ENCODE measurements around the gene GPR150.

The GPR150 gene

GRCh38 chr5:95664204-95664786 is 44.4 kb downstream of the GPR150 start:
- Histone ChIP-seq H3K4me3 (ENCODE audit: low read length) (no peak overlapping the region), H3K36me3 (ENCODE audit: control insufficient read depth, insufficient read depth, low read length) (no peaks in the 10 kb centered on the region), H3K4me1 (ENCODE audit: control insufficient read depth, insufficient read depth, low read length) (peaks cover 2% of the 10 kb centered on the region), H3K9me3 (ENCODE audit: control insufficient read depth, low read length) (no peaks in the 10 kb centered on the region), H3K27me3 (ENCODE audit: control insufficient read depth, insufficient read depth, low read length) (no peaks in the 10 kb centered on the region), H3K9ac (ENCODE audit: low read length) (no peak overlapping the region)

GRCh38 chr5:95667061-95667618 is 47.3 kb downstream of the GPR150 start:
- Histone ChIP-seq H3K9ac (ENCODE audit: low read length) (no peak overlapping the region), H3K4me1 (ENCODE audit: control insufficient read depth, insufficient read depth, low read length) (peaks cover 3% of the 10 kb centered on the region), H3K27me3 (ENCODE audit: control insufficient read depth, insufficient read depth, low read length) (no peaks in the 10 kb centered on the region), H3K36me3 (ENCODE audit: control insufficient read depth, insufficient read depth, low read length) (no peaks in the 10 kb centered on the region), H3K9me3 (ENCODE audit: control insufficient read depth, low read length) (no peaks in the 10 kb centered on the region), H3K4me3 (ENCODE audit: low read length) (no peak overlapping the region)

GRCh38 chr5:95667678-95668077 is 47.8 kb downstream of the GPR150 start:
- Histone ChIP-seq H3K9ac (ENCODE audit: low read length) (no peak overlapping the region), H3K36me3 (ENCODE audit: control insufficient read depth, insufficient read depth, low read length) (no peaks in the 10 kb centered on the region), H3K9me3 (ENCODE audit: control insufficient read depth, low read length) (no peaks in the 10 kb centered on the region), H3K27me3 (ENCODE audit: control insufficient read depth, insufficient read depth, low read length) (no peaks in the 10 kb centered on the region), H3K4me1 (ENCODE audit: control insufficient read depth, insufficient read depth, low read length) (peaks cover 3% of the 10 kb centered on the region), H3K4me3 (ENCODE audit: low read length) (no peak overlapping the region)

- Histone ChIP-seq H3K27me3 (ENCODE audit: control insufficient read depth, insufficient read depth, low read length) (no peaks in the 10 kb centered on the region), H3K9ac (ENCODE audit: low read length) (no peak overlapping the region), H3K4me1 (ENCODE audit: control insufficient read depth, insufficient read depth, low read length) (peaks cover 3% of the 10 kb centered on the region), H3K4me3 (ENCODE audit: low read length) (no peak overlapping the region), H3K36me3 (ENCODE audit: control insufficient read depth, insufficient read depth, low read length) (no peaks in the 10 kb centered on the region), H3K9me3 (ENCODE audit: control insufficient read depth, low read length) (no peaks in the 10 kb centered on the region)
These were observed 48.3 kb downstream of the GPR150 start for GRCh38 chr5:95668216-95668615.

GRCh38 chr5:95668728-95669127 is 48.8 kb downstream of the GPR150 start:
- Histone ChIP-seq H3K4me1 (ENCODE audit: control insufficient read depth, insufficient read depth, low read length) (peaks cover 3% of the 10 kb centered on the region), H3K9me3 (ENCODE audit: control insufficient read depth, low read length) (no peaks in the 10 kb centered on the region), H3K27me3 (ENCODE audit: control insufficient read depth, insufficient read depth, low read length) (no peaks in the 10 kb centered on the region), H3K9ac (ENCODE audit: low read length) (no peak overlapping the region), H3K4me3 (ENCODE audit: low read length) (no peak overlapping the region), H3K36me3 (ENCODE audit: control insufficient read depth, insufficient read depth, low read length) (no peaks in the 10 kb centered on the region)

GRCh38 chr5:95669540-95669939 is 49.7 kb downstream of the GPR150 start:
- Histone ChIP-seq H3K4me3 (ENCODE audit: low read length) (no peak overlapping the region), H3K9ac (ENCODE audit: low read length) (no peak overlapping the region)

GRCh38 chr5:95669985-95670384 is 50.1 kb downstream of the GPR150 start:
- Histone ChIP-seq H3K4me3 (ENCODE audit: low read length) (no peak overlapping the region), H3K36me3 (ENCODE audit: control insufficient read depth, insufficient read depth, low read length) (no peaks in the 10 kb centered on the region), H3K27me3 (ENCODE audit: control insufficient read depth, insufficient read depth, low read length) (no peaks in the 10 kb centered on the region), H3K9me3 (ENCODE audit: control insufficient read depth, low read length) (no peaks in the 10 kb centered on the region), H3K4me1 (ENCODE audit: control insufficient read depth, insufficient read depth, low read length) (peaks cover 3% of the 10 kb centered on the region), H3K9ac (ENCODE audit: low read length) (no peak overlapping the region)

More at GRCh38 chr5:95669540-95669939, 49.7 kb downstream of the GPR150 start:
- Histone ChIP-seq H3K9me3 (ENCODE audit: control insufficient read depth, low read length) (no peaks in the 10 kb centered on the region), H3K36me3 (ENCODE audit: control insufficient read depth, insufficient read depth, low read length) (no peaks in the 10 kb centered on the region), H3K4me1 (ENCODE audit: control insufficient read depth, insufficient read depth, low read length) (peaks cover 3% of the 10 kb centered on the region), H3K27me3 (ENCODE audit: control insufficient read depth, insufficient read depth, low read length) (no peaks in the 10 kb centered on the region)

- Histone ChIP-seq H3K4me3 (ENCODE audit: low read length) (no peak overlapping the region), H3K4me1 (ENCODE audit: control insufficient read depth, insufficient read depth, low read length) (peaks cover 3% of the 10 kb centered on the region), H3K27me3 (ENCODE audit: control insufficient read depth, insufficient read depth, low read length) (no peaks in the 10 kb centered on the region)
These were observed 50.7 kb downstream of the GPR150 start for GRCh38 chr5:95670568-95670967.

More at GRCh38 chr5:95670568-95670967, 50.7 kb downstream of the GPR150 start:
- Histone ChIP-seq H3K9me3 (ENCODE audit: control insufficient read depth, low read length) (no peaks in the 10 kb centered on the region), H3K9ac (ENCODE audit: low read length) (no peak overlapping the region), H3K36me3 (ENCODE audit: control insufficient read depth, insufficient read depth, low read length) (no peaks in the 10 kb centered on the region)
